Measurements from ENCODE around the gene LRRC40.
"Not testable (repeated sequence)": the region's sequence is repeated elsewhere in the genome, so short reads cannot be mapped to it uniquely, and the experiment has no call there.

DNA sequence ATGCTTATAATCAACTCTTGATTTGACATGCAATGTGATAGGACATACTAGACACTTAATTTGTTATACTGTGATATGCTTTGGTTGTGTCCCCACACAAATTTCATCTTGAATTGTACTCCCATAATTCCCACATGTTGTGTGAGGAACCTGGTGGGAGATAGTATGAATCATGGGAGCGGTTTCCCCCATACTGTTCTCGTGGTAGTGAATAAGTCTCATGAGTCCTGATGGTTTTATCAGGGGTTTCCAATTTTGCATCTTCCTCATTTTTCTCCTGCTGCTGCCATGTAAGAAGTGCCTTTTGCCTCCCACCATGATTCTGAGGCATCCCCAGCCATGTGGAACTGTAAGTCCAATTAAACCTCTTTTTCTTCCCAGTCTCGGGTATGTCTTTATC, 20.2 kb downstream of the LRRC40 start:
- TF ChIP-seq, protein P1, sequence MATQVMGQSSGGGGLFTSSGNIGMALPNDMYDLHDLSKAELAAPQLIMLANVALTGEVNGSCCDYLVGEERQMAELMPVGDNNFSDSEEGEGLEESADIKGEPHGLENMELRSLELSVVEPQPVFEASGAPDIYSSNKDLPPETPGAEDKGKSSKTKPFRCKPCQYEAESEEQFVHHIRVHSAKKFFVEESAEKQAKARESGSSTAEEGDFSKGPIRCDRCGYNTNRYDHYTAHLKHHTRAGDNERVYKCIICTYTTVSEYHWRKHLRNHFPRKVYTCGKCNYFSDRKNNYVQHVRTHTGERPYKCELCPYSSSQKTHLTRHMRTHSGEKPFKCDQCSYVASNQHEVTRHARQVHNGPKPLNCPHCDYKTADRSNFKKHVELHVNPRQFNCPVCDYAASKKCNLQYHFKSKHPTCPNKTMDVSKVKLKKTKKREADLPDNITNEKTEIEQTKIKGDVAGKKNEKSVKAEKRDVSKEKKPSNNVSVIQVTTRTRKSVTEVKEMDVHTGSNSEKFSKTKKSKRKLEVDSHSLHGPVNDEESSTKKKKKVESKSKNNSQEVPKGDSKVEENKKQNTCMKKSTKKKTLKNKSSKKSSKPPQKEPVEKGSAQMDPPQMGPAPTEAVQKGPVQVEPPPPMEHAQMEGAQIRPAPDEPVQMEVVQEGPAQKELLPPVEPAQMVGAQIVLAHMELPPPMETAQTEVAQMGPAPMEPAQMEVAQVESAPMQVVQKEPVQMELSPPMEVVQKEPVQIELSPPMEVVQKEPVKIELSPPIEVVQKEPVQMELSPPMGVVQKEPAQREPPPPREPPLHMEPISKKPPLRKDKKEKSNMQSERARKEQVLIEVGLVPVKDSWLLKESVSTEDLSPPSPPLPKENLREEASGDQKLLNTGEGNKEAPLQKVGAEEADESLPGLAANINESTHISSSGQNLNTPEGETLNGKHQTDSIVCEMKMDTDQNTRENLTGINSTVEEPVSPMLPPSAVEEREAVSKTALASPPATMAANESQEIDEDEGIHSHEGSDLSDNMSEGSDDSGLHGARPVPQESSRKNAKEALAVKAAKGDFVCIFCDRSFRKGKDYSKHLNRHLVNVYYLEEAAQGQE (IDR thresholded peaks at IDR 0.05; ENCODE audit: insufficient replicate concordance, low read depth): not testable (repeated sequence)
- TF ChIP-seq, protein P2, sequence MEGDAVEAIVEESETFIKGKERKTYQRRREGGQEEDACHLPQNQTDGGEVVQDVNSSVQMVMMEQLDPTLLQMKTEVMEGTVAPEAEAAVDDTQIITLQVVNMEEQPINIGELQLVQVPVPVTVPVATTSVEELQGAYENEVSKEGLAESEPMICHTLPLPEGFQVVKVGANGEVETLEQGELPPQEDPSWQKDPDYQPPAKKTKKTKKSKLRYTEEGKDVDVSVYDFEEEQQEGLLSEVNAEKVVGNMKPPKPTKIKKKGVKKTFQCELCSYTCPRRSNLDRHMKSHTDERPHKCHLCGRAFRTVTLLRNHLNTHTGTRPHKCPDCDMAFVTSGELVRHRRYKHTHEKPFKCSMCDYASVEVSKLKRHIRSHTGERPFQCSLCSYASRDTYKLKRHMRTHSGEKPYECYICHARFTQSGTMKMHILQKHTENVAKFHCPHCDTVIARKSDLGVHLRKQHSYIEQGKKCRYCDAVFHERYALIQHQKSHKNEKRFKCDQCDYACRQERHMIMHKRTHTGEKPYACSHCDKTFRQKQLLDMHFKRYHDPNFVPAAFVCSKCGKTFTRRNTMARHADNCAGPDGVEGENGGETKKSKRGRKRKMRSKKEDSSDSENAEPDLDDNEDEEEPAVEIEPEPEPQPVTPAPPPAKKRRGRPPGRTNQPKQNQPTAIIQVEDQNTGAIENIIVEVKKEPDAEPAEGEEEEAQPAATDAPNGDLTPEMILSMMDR (IDR thresholded peaks at IDR 0.05; ENCODE audit: insufficient read depth, low read length): not testable (repeated sequence)
- not testable (repeated sequence) for TF ChIP-seq POLR2AphosphoS5 (IDR thresholded peaks at IDR 0.05; ENCODE audit: low read depth); GABPA (IDR thresholded peaks at IDR 0.05; ENCODE audit: low read depth); SPI1 (IDR thresholded peaks at IDR 0.05; ENCODE audit: borderline replicate concordance, low read depth)

Measured in HL-60 (cell line).